A549 (cell line): Measurements from ENCODE around the gene TNS2. TPM values are rescaled to one million over a fixed set of nuclear protein-coding genes. Genes with fewer than 3 reads are reported as not detected.

Experiments
- BHLHE40 ChIP-seq: IDR thresholded peaks from 2 replicates; pipeline ENCODE4 v1.6.1; 2012; ENCODE audit warnings: low read depth, low read length, inconsistent platforms
- CBX2 ChIP-seq: fragments of 200-600 bp; sonication (generic); IDR thresholded peaks from 2 replicates; pipeline ENCODE4 v1.6.1; 2016; ENCODE audit warnings: low read depth, mild to moderate bottlenecking, borderline replicate concordance
- CBX8 ChIP-seq: fragments of 200-600 bp; sonication (generic); IDR thresholded peaks from 2 replicates; pipeline ENCODE4 v1.6.1; 2016
- CEBPB ChIP-seq, 2 experiments: fragments of >200 bp in 1 of 2; sonication (Bioruptor Twin) in 1 of 2; formaldehyde crosslinking in 1 of 2; IDR thresholded peaks; 2 replicates each; pipeline ENCODE4 v1.6.1; 2012 to 2016
- CHD4 ChIP-seq: fragments of 200-600 bp; sonication (generic); IDR thresholded peaks from 2 replicates; pipeline ENCODE4 v1.6.1; 2016; ENCODE audit warnings: antibody characterized with exemption, mild to moderate bottlenecking, borderline replicate concordance
- CTCF ChIP-seq: fragments of >200 bp; sonication (Bioruptor Twin); formaldehyde crosslinking; IDR thresholded peaks from 3 replicates; pipeline ENCODE4 v1.5.1; 2016
- E2F6 ChIP-seq: IDR thresholded peaks from 2 replicates; pipeline ENCODE4 v1.6.1; 2012; ENCODE audit warnings: low read depth, borderline replicate concordance
- FOSB ChIP-seq: fragments of 250-450 bp; sonication (Bioruptor Pico); IDR thresholded peaks from 2 replicates; pipeline ENCODE4 v1.5.0; 2020; ENCODE audit warnings: mild to moderate bottlenecking, moderate library complexity
- FOXS1 ChIP-seq: fragments of 250-450 bp; sonication (Bioruptor Pico); IDR thresholded peaks from 2 replicates; pipeline ENCODE4 v1.5.0; 2020; ENCODE audit warnings: mild to moderate bottlenecking, moderate library complexity
- GATA3 ChIP-seq: IDR thresholded peaks from 2 replicates; pipeline ENCODE4 v1.6.1; 2012; ENCODE audit warnings: borderline replicate concordance
- HMGXB4 ChIP-seq: fragments of 250-450 bp; sonication (Bioruptor Pico); IDR thresholded peaks from 2 replicates; pipeline ENCODE4 v1.5.0; 2021; ENCODE audit warnings: mild to moderate bottlenecking, moderate library complexity, borderline replicate concordance
- MYC ChIP-seq: IDR thresholded peaks from 2 replicates; pipeline ENCODE4 v1.6.1; 2012; ENCODE audit warnings: mild to moderate bottlenecking, inconsistent platforms, low read length, improper control_type of control experiment, borderline replicate concordance
- NFE2L2 ChIP-seq: fragments of 150-350 bp; conservative IDR thresholded peaks from 2 replicates; pipeline ENCODE4 v1.6.1; 2014; ENCODE audit warnings: low read length
- RCOR1 ChIP-seq: fragments of 150-350 bp; IDR thresholded peaks from 2 replicates; pipeline ENCODE4 v1.6.1; 2014; ENCODE audit warnings: antibody characterized with exemption, low read length, low read depth
- REST ChIP-seq: fragments of 200-600 bp; sonication (generic); IDR thresholded peaks from 2 replicates; pipeline ENCODE4 v1.6.1; 2016; ENCODE audit warnings: antibody characterized with exemption, mild to moderate bottlenecking, moderate library complexity
- SREBF2 ChIP-seq: fragments of 450-650 bp; IDR thresholded peaks from 2 replicates; pipeline ENCODE4 v1.6.1; 2014; ENCODE audit warnings: mild to moderate bottlenecking, moderate library complexity
- TP53 ChIP-seq: fragments of 250-450 bp; sonication (Bioruptor Pico); IDR thresholded peaks from 2 replicates; pipeline ENCODE4 v1.5.0; 2021; ENCODE audit warnings: mild to moderate bottlenecking, moderate library complexity
- ZC3H11A ChIP-seq: fragments of 450-650 bp; IDR thresholded peaks from 2 replicates; pipeline ENCODE4 v1.6.1; 2014; ENCODE audit warnings: antibody characterized with exemption, mild to moderate bottlenecking
- ZNF302 ChIP-seq: fragments of 250-450 bp; sonication (Bioruptor Pico); IDR thresholded peaks from 2 replicates; pipeline ENCODE4 v1.9.0; 2021; ENCODE audit warnings: inconsistent platforms, mild to moderate bottlenecking, moderate library complexity
- polyA plus RNA-seq, 4 experiments: library from polyadenylated mRNA; depleted of rRNA in 3 of 4; stranded (reverse); fragments of >200 nt; fragmentation: RNase III in 1 of 4; extraction: RNeasy Plus Mini Kit Qiagen cat#74134 plus additional on column Dnase treatment in 1 of 4; gene quantifications; 2 replicates in 3 of 4; 3 replicates in 1 of 4; pipeline ENCODE4 v1.2.3, GENCODE V29; 2011 to 2017

TNS2 gene
- polyA plus RNA-seq, 2 of the 4 experiments (the other 2 are of a cell fraction): 11.5 to 15.3 TPM

GRCh38 chr12:53099071-53099882, 49.4 kb downstream of the TNS2 start (continued):
- no peak for TF ChIP-seq REST
- peak; percentile 32; the same call in 1 of the 2 replicates for TF ChIP-seq GATA3
- no peak for TF ChIP-seq FOXS1 (CRISPR knock-in tag)
- TF ChIP-seq FOSB: no peak
- TF ChIP-seq BHLHE40: no peak
- peak in 1 of 2 experiments; percentile 6; a peak in 1 of 4 replicates for TF ChIP-seq CEBPB (IDR thresholded peaks at IDR 0.05)
- TF ChIP-seq TP53: no peak
- no peak for TF ChIP-seq MYC
- TF ChIP-seq ZC3H11A: no peak
- TF ChIP-seq CHD4: no peak
- no peak for TF ChIP-seq RCOR1
- no peak for TF ChIP-seq ZNF302 (CRISPR knock-in tag)
- TF ChIP-seq SREBF2: no peak
- TF ChIP-seq HMGXB4 (CRISPR knock-in tag): no peak
- TF ChIP-seq CBX8: no peak
- TF ChIP-seq NFE2L2: 0 out of 2 replicates have a peak, but pooled peaks have one; percentile 0
- peak; percentile 98 for TF ChIP-seq CTCF
- no peak for TF ChIP-seq E2F6
- no peak for TF ChIP-seq CBX2
